Activated CD4-positive, CD25-positive, alpha-beta regulatory T cell treated with anti-CD3 and anti-CD28 coated beads, Interleukin-2, amount 50 U/mL, for 72 hours (primary cell): ENCODE results near the gene ERCC4.

Experiments
- DNase-seq: peaks from one replicate; pipeline ENCODE4 v3.0.0; 2021

The ERCC4 gene

DNA sequence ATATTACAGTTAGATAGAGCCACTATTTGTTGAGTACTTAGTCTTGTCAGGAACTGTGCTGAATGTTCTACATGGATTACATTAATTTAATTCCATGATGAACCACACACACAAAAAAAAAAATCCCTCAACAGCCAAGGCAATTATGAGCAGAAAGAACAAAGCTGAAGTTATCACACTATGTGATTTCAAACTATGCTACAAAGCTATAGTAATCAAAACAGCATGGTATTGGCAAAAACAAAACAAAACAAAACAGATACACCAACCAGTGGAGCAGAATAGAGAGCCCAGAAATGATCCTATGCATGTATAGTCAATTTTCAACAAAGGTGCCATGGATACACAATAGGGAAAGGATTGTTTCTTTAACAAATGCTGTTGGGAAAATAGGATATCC is 8.1 kb upstream of the ERCC4 start:
- no peak for DNase-seq

GRCh38 chr16:13912891-13913290 is 7.1 kb upstream of the ERCC4 start:
- DNase-seq: no peak

DNA sequence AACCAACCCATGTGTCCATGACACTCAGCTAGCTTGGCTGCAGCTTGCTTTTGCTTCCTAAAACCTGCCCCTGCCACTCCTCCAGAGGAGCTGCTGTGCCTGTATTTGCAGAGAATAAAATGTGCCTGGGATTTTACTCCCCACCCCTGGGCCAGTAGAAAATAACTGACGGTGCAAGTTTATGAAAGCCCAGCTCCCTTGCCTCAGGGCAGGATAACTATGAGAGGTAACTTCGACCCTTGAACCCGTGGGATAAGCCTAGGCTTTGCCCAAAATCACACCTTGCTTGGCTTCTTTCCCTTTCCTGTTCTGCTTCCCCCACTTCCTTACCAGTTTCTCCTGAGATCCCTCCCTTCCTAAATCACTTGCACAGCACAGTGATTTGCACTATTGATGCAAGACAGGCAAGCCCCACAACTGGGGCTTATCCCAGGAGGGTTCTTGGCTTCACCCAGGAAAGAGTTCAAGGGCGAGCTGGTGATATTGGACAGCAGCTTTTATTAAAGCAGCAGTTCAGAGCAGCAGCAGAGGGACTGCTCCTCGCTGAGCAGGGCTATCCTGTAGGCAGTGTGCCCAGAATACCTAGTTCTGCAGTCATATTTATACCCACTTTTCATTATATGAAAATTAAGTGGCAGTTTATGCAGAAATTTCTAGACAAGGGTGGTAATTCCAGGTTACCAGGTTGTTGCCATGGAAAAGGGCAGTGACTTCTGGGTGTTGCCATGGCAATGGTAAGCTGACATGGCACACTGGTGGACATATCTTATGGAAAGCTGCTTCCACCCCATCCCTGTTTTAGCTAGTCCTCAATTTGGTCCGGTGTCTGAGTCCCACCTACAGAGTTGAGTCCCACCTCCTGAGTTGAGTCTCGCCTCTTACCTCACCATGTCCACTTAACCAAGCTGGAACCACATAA is 6.3 kb upstream of the ERCC4 start:
- DNase-seq: no peak

- DNase-seq: no peak
These were observed 4.8 kb upstream of the ERCC4 start for GRCh38 chr16:13915033-13915635.

DNA sequence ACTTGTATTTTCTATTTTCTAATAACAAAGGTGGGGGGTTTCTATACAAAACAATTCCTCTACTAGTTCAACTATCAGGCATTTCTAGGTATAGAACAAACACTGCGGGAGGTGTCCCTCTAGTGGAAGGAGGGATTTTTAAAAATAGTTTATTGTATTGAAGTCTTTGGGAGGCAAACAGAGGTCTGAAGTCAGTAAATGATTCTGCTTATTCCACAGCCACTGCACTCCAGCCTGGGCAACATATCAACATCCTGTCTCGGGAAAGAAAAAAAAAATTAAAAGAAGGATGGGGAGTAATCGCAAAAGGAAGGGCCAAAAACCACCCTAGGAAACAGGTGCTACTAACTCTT is 648 bp upstream of the ERCC4 start:
- no peak for DNase-seq

DNA sequence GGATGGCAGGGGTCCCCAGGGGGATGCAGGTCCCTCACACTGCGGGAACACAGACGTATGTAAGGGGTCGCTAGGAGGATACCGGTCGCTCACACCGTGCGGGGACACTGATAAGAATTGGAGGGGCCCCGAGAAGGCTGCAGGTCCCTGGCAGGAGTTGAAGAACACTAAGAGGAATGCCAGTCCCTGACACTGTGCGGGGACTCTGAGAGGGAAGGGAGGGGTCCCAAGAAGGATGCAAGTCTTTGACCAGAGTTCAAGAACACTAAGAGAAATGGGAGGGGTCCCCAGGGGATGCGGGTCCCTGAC is 510 bp downstream of the ERCC4 start:
- no peak for DNase-seq

DNA sequence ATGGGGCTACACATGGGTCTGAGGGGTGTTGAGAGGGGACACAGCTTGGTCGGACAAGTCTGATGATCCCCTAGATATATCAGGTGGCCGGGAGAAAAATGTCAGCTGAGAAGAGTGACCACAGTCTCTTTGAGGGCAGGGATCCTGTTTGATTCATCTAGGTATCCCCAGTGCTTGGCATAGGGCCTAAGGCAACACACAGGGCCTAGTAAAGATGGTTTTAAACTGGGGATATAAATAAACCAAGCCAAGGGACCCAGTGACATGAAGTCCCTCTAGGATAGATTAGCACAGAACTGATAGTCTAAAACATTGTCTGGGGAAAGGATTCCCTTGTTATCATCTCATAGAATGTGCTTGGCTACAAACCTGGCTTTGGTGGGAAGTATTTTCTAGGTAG is 1.4 kb downstream of the ERCC4 start:
- no peak for DNase-seq

DNA sequence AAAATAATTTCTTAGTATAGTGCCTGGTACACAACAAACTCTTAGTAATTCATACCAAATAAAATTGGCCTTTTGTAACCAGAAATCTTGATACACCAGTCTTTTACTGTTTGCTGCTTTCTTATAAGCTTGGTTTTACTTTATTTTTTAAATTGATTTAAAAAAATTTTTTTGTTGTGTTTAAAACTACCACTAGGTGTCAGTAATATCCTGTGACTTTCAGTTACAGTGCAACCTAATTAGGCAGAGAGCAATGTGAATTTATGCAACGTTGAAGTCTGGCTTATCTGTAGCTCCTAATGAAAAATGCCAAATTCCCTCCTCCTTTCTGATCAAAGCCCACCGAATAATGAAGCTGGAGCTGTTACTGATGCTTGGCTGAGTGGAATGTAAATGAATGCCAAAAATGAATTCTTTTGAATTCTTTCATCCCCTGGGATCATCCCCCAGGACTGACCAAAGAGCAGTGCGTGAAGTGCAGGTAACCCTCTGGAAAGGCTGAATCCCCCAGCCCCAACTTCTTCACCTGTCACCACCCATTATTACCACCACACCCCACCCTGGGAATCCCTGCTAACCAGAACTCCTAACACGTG is 3.8 kb downstream of the ERCC4 start:
- DNase-seq: no peak

GRCh38 chr16:13926464-13926863 is 6.5 kb downstream of the ERCC4 start:
- DNase-seq: no peak

DNA sequence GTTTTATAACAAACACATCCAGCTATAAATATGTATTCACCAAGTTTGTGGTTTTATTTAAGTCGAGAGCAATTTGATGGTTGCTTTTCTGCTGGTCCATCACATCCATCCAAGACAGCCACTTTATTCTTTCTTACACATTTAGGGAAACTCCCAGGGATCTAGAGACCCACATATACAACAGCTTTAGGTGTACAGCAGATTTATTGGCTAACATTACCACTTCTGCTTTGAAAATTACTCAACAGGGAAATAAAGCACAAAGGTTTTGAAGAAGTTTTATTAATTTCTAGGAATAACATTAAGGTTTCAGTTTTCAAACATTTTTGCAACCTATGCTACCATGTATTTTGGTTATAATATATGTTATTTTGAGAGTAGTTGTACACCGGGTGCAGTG is 6.9 kb downstream of the ERCC4 start:
- no peak for DNase-seq

GRCh38 chr16:13928646-13929045 is 8.7 kb downstream of the ERCC4 start:
- DNase-seq: no peak

- no peak for DNase-seq
These were observed 11.9 kb downstream of the ERCC4 start for GRCh38 chr16:13931845-13932244.

DNA sequence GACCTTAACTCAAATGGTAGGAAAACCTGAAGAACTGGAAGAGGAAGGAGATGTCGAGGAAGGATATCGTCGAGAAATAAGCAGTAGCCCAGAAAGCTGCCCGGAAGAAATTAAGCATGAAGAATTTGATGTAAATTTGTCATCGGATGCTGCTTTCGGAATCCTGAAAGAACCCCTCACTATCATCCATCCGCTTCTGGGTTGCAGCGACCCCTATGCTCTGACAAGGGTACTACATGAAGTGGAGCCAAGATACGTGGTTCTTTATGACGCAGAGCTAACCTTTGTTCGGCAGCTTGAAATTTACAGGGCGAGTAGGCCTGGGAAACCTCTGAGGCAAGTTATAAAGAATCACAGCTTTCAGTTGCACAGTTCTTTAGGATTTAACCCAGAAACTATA is 15.5 kb downstream of the ERCC4 start:
- peak; percentile 39 for DNase-seq

GRCh38 chr16:13936155-13936554 is 16.2 kb downstream of the ERCC4 start:
- no peak for DNase-seq

- no peak for DNase-seq
These were observed 16.7 kb downstream of the ERCC4 start for GRCh38 chr16:13936596-13937081.

- no peak for DNase-seq
These were observed 17.5 kb downstream of the ERCC4 start for GRCh38 chr16:13937411-13937810.

DNA sequence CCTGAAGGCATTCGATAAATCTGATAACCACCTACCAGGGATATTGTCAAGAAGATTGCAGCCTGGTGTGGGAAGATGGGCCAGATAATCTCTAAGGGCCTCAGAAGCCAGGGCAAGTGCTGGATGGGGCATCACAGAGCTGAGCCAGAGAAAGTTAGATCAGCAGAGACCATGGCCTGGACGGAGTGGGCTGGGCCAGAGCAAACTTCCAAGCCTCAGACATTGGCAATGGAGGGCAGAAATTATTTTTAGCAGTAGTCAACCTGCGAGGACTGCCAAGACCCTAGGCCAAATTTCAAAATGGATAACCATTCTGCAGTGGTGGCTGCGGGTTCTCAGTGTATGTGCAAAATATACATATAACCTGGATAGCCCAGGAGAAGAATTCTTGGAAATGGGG is 18.5 kb downstream of the ERCC4 start:
- no peak for DNase-seq

DNA sequence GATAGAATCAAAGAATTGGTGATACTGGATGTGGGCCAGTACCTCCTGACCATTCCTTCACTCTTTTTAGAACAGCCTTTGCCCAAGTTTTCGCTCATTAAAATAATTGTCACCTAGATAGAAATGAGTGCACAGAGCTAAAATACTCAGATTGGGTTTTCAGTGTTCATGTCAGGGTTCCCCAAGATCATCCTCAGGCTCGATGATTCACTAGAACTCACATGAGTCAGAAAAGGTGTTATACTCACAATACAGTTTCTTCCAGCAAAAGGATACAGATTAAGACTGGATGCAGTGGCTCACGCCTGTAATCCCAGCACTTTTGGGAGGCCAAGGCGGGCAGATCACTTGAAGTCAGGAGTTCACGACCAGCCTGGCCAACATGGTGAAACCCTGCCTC is 19.9 kb downstream of the ERCC4 start:
- no peak for DNase-seq

DNA sequence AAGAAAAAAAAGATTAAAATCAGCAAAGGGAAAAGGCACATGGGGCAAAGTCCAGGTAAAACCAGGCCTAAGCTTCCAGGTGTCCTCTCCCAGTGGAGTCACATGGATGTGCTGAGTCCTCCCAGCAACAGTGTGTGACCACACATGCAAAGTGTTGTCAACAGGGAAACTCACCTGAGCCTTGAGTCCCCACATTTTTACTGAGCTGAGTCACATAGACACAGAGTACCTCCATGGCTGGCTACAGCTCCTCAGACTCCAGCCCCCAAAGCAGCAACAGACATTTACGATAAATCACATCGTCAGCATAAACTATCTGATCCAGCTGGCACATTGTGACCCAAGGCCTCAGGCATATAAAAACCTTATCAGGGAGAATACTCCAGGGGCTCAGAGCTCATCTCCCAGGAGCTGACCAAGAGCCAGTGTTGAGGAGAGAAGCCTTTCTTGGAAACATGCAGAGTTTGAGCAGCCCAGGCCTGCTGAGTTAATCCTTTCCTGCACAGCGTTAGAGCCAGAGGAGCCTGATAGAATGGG is 20.5 kb downstream of the ERCC4 start:
- no peak for DNase-seq

DNA sequence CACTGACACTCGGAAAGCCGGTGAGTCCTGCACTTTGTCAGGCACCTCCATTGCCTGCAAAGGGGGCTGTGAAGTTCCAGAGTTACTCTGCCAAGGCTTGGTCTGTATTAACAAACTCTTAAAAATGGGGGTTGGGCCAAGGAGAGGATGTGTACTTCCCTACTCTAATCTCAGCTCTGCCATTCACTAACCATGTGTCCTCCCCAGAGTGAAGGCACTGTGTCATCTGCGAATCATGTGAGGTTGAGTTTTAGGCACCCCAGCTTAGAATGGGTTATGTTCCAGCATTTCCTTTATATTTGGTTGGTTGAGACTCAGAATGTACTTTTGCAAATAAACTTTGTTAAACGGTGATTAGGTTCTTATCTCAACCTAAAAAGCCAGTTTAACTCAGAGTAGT is 24.9 kb downstream of the ERCC4 start:
- no peak for DNase-seq

DNA sequence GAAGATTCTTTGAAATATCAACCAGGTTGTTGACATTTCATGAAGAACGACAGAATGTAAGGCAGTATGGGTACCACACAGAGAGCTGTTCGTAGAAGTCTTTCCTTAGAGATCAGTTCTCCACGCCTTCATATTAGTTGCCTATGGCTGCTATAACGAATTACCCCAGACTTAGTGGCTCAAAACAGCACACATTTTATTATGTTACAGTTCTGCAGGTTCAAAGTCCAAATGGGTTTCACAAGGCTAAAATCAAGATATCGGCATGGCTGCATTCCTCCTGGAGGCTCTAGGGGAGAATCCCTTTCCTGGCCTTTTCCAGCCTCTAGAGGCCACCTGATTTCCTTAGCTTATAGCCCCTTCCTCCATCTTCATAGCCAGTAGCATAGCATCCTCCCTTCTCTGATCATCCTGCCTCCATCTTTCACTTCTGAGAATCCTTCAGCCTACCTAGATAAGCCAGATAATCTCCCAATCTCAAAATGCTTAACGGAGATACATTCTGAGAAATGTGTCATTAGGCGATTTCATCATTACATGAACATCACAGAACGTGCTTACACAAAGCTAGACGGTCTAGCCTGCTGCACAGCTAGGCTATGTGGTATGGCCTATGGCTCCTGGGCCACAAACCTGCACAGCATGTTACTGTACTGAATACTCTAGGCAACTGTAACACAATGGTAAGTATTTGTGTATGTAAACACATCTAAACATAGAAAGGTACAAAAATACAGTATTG is 26.0 kb downstream of the ERCC4 start:
- no peak for DNase-seq

DNA sequence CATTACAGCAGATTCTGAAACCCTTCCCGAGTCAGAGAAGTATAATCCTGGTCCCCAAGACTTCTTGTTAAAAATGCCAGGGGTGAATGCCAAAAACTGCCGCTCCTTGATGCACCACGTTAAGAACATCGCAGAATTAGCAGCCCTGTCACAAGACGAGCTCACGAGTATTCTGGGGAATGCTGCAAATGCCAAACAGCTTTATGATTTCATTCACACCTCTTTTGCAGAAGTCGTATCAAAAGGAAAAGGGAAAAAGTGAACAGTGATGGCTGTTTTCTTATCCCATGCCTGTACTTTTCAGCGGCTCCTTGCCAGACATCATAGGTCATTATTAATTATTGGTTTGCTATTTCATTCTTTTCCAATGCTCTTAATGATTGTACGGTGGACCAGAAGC is 28.1 kb downstream of the ERCC4 start:
- DNase-seq: no peak

DNA sequence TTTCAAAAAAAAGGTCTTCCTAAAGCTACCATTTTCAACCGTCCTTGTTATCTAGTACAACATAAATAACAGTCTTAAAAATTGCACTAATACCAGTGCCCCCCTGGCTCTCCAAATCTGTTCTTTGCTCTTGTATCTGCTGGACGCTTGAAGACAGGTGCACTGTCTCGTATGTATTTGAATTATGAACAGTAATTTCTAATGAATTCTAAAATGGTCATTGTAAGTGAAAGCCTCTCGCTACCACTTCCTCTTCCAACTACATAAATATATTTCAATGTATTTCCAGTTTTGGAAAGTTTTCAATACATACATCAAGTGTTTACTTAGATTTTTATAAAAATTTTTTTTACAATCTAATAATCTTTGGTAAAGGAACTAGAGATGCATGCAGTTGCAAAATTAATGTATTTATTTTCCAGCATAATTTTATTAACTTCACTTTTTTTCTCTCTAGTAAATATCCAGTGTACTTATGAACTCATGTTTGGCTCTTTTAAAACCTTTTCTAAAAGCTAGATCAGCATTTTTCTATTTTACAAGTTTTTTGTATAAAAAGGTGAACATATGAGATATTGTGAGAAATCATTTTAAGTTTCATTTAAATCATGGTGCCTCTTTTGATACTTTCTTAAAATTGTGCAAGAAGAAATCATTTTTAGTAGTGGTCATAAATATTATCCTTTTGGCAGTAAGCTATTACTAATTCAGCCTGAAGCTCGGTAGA is 31.0 kb downstream of the ERCC4 start:
- DNase-seq: no peak
